ENCODE measurements around the gene SIVA1. TPM values are rescaled to one million over a fixed set of nuclear protein-coding genes. Genes with fewer than 3 reads are reported as not detected.

Gene SIVA1
- polyA plus RNA-seq, 3 donors from 2014 or later, result 155 to 321 (median 203) TPM

GRCh38 chr14:104770851-104771272, 17.9 kb downstream of the SIVA1 start:
- Mint-ChIP-seq H3K4me3 (no peak overlapping the region), H3K36me3 (peaks cover 3 to 12% (median 9%) of the 10 kb centered on the region in 3 donors), H3K27me3 (ENCODE audit: low read depth in 3 of 3) (peaks cover 0 to 5% (median 0%) of the 10 kb centered on the region in 3 donors), H3K9me3 (no peaks in the 10 kb centered on the region), H3K4me1 (peaks cover 0 to 1% of the 10 kb centered on the region in 2 donors), H3K27ac (peak overlapping the region in 1 of 6 donors; percentile 16)
- no peak for DNase-seq

- Mint-ChIP-seq H3K27me3 (ENCODE audit: low read depth in 3 of 3) (peaks cover 0 to 5% (median 2%) of the 10 kb centered on the region in 3 donors), H3K4me3 (no peak overlapping the region), H3K27ac (no peak overlapping the region), H3K9me3 (no peaks in the 10 kb centered on the region), H3K4me1 (peaks cover 0 to 1% of the 10 kb centered on the region in 2 donors), H3K36me3 (peaks cover 3 to 12% (median 9%) of the 10 kb centered on the region in 3 donors)
- DNase-seq, result no peak
Observed at GRCh38 chr14:104771374-104771773, 18.4 kb downstream of the SIVA1 start.

GRCh38 chr14:104771918-104772706, 19.2 kb downstream of the SIVA1 start:
- H3K4me3 Mint-ChIP-seq, result no peak overlapping the region
- peaks cover 0 to 1% of the 10 kb centered on the region in 2 donors for H3K4me1 Mint-ChIP-seq
- H3K27me3 Mint-ChIP-seq (ENCODE audit: low read depth in 3 of 3), result peaks cover 1 to 3% (median 2%) of the 10 kb centered on the region in 3 donors
- peak overlapping the region in 1 of 6 donors; percentile 61 for H3K27ac Mint-ChIP-seq
- H3K9me3 Mint-ChIP-seq, result no peaks in the 10 kb centered on the region
- H3K36me3 Mint-ChIP-seq, result peaks cover 3 to 12% (median 9%) of the 10 kb centered on the region in 3 donors
- no peak for DNase-seq

- DNase-seq, result no peak
- peaks cover 1 to 3% (median 2%) of the 10 kb centered on the region in 3 donors for H3K27me3 Mint-ChIP-seq (ENCODE audit: low read depth in 3 of 3)
- H3K4me3 Mint-ChIP-seq, result no peak overlapping the region
- no peak overlapping the region for H3K27ac Mint-ChIP-seq
- peaks cover 3 to 12% (median 9%) of the 10 kb centered on the region in 3 donors for H3K36me3 Mint-ChIP-seq
- H3K4me1 Mint-ChIP-seq, result peaks cover 0 to 1% of the 10 kb centered on the region in 2 donors
- no peaks in the 10 kb centered on the region for H3K9me3 Mint-ChIP-seq
Observed at GRCh38 chr14:104772707-104773504, 20.0 kb downstream of the SIVA1 start.

GRCh38 chr14:104773505-104774452, 20.8 kb downstream of the SIVA1 start:
- H3K27me3 Mint-ChIP-seq (ENCODE audit: low read depth in 3 of 3), result peaks cover 1 to 5% (median 2%) of the 10 kb centered on the region in 3 donors

GRCh38 chr14:104774453-104775072, 21.6 kb downstream of the SIVA1 start:
- H3K9me3 Mint-ChIP-seq, result no peaks in the 10 kb centered on the region
- H3K27me3 Mint-ChIP-seq (ENCODE audit: low read depth in 3 of 3), result peaks cover 1 to 5% (median 2%) of the 10 kb centered on the region in 3 donors
- H3K27ac Mint-ChIP-seq, result no peak overlapping the region
- H3K4me3 Mint-ChIP-seq, result no peak overlapping the region
- H3K36me3 Mint-ChIP-seq, result peaks cover 3 to 12% (median 9%) of the 10 kb centered on the region in 3 donors
- no peak for DNase-seq
- no peaks in the 10 kb centered on the region for H3K4me1 Mint-ChIP-seq

More at GRCh38 chr14:104773505-104774452, 20.8 kb downstream of the SIVA1 start:
- no peaks in the 10 kb centered on the region for H3K9me3 Mint-ChIP-seq
- no peak for DNase-seq
- H3K27ac Mint-ChIP-seq, result peak overlapping the region in 1 of 6 donors; percentile 19
- H3K36me3 Mint-ChIP-seq, result peaks cover 3 to 12% (median 9%) of the 10 kb centered on the region in 3 donors
- H3K4me1 Mint-ChIP-seq, result no peaks in the 10 kb centered on the region
- H3K4me3 Mint-ChIP-seq, result no peak overlapping the region

- Mint-ChIP-seq H3K36me3 (peaks cover 3 to 12% (median 9%) of the 10 kb centered on the region in 3 donors), H3K4me1 (no peaks in the 10 kb centered on the region), H3K4me3 (no peak overlapping the region), H3K27me3 (ENCODE audit: low read depth in 3 of 3) (peaks cover 1 to 5% (median 2%) of the 10 kb centered on the region in 3 donors), H3K27ac (no peak overlapping the region), H3K9me3 (no peaks in the 10 kb centered on the region)
- DNase-seq, result no peak
Observed at GRCh38 chr14:104775073-104775489, 22.1 kb downstream of the SIVA1 start.

- Mint-ChIP-seq H3K9me3 (no peaks in the 10 kb centered on the region), H3K36me3 (peaks cover 0 to 6% (median 4%) of the 10 kb centered on the region in 3 donors), H3K27ac (no peak overlapping the region), H3K4me3 (no peak overlapping the region), H3K27me3 (ENCODE audit: low read depth in 3 of 3) (peaks cover 1 to 4% (median 2%) of the 10 kb centered on the region in 3 donors), H3K4me1 (no peaks in the 10 kb centered on the region)
- no peak for DNase-seq
Observed at GRCh38 chr14:104776481-104776880, 23.5 kb downstream of the SIVA1 start.

- Mint-ChIP-seq H3K27ac (no peak overlapping the region), H3K4me1 (no peaks in the 10 kb centered on the region), H3K36me3 (peaks cover 0 to under 1% (median 0%) of the 10 kb centered on the region in 3 donors), H3K9me3 (no peaks in the 10 kb centered on the region), H3K27me3 (ENCODE audit: low read depth in 3 of 3) (peaks cover 1 to 2% (median 2%) of the 10 kb centered on the region in 3 donors), H3K4me3 (no peak overlapping the region)
- DNase-seq, result no peak
Observed at GRCh38 chr14:104776961-104777807, 24.2 kb downstream of the SIVA1 start.

GRCh38 chr14:104777808-104778249, 24.9 kb downstream of the SIVA1 start:
- no peaks in the 10 kb centered on the region for H3K36me3 Mint-ChIP-seq
- peaks cover 1 to 2% (median 2%) of the 10 kb centered on the region in 3 donors for H3K27me3 Mint-ChIP-seq (ENCODE audit: low read depth in 3 of 3)
- H3K4me3 Mint-ChIP-seq, result no peak overlapping the region
- no peaks in the 10 kb centered on the region for H3K9me3 Mint-ChIP-seq
- DNase-seq, result no peak
- no peak overlapping the region for H3K27ac Mint-ChIP-seq
- no peaks in the 10 kb centered on the region for H3K4me1 Mint-ChIP-seq

- no peak overlapping the region for H3K4me3 Mint-ChIP-seq
- no peak for DNase-seq
- H3K9me3 Mint-ChIP-seq, result no peaks in the 10 kb centered on the region
- no peaks in the 10 kb centered on the region for H3K36me3 Mint-ChIP-seq
- H3K4me1 Mint-ChIP-seq, result no peaks in the 10 kb centered on the region
- no peak overlapping the region for H3K27ac Mint-ChIP-seq
- H3K27me3 Mint-ChIP-seq (ENCODE audit: low read depth in 3 of 3), result peaks cover 1 to 2% (median 2%) of the 10 kb centered on the region in 3 donors
Observed at GRCh38 chr14:104778694-104779331, 25.9 kb downstream of the SIVA1 start.
